Liver (tissue), 9 donors: ENCODE results near the gene TNIP1. TPM values are rescaled to one million over a fixed set of nuclear protein-coding genes. Genes with fewer than 3 reads are reported as not detected.

Source experiments
- DNase-seq: peaks from one replicate; pipeline ENCODE4 v3.0.0-alpha.2; 2017; ENCODE audit warnings: low spot score
- H3K27ac ChIP-seq, 2 donors: one replicate each; pipeline ENCODE4 v1.7.0; 2013; ENCODE audit warnings: inconsistent platforms in 2 of 2, low read length in 2 of 2, control low read depth in 1 of 2, low read depth in 1 of 2, mild to moderate bottlenecking in 1 of 2
- H3K27me3 ChIP-seq, 4 donors: one replicate each; pipeline versions ENCODE4 v1.6.1 to v1.7.0; 2013; ENCODE audit warnings: low read length in 3 of 4, inconsistent platforms in 1 of 4, mild to moderate bottlenecking in 1 of 4, moderate library complexity in 1 of 4; ENCODE audit not compliant: control insufficient read depth in 4 of 4, insufficient read depth in 4 of 4
- H3K36me3 ChIP-seq, 4 donors: one replicate each; pipeline versions ENCODE4 v1.6.1 to v1.7.0; 2013; ENCODE audit warnings: low read length in 3 of 4, mild to moderate bottlenecking in 3 of 4, low read depth in 1 of 4, moderate library complexity in 1 of 4; ENCODE audit not compliant: control insufficient read depth in 4 of 4, insufficient read depth in 3 of 4
- H3K4me1 ChIP-seq, 4 donors: one replicate each; pipeline versions ENCODE4 v1.6.1 to v1.7.0; 2013; ENCODE audit warnings: low read length in 3 of 4, mild to moderate bottlenecking in 3 of 4, moderate library complexity in 1 of 4; ENCODE audit not compliant: control insufficient read depth in 4 of 4, insufficient read depth in 4 of 4
- H3K4me3 ChIP-seq, 3 donors: one replicate each; pipeline versions ENCODE4 v1.6.1 to v1.7.0; 2013; ENCODE audit warnings: low read length in 3 of 3, control low read depth in 1 of 3, low read depth in 1 of 3, mild to moderate bottlenecking in 1 of 3
- H3K9ac ChIP-seq, 2 donors: one replicate each; pipeline ENCODE4 v1.7.0; 2013; ENCODE audit warnings: low read length in 2 of 2, mild to moderate bottlenecking in 2 of 2, moderate library complexity in 2 of 2, control low read depth in 1 of 2, low read depth in 1 of 2
- H3K9me3 ChIP-seq, 4 donors: one replicate each; pipeline versions ENCODE4 v1.6.1 to v1.7.0; 2013; ENCODE audit warnings: low read length in 3 of 4; ENCODE audit not compliant: control insufficient read depth in 4 of 4
- ATF3 ChIP-seq: IDR thresholded peaks from 2 replicates; pipeline ENCODE4 v1.6.1; 2016; ENCODE audit warnings: antibody characterized with exemption
- CTCF ChIP-seq: fragments of 150-350 bp; IDR thresholded peaks from 2 replicates; pipeline ENCODE4 v1.5.1; 2017; ENCODE audit warnings: improper control_type of control experiment, low read depth, low read length; ENCODE audit not compliant: missing input control
- EGR1 ChIP-seq, 2 donors: IDR thresholded peaks; 2 replicates each; pipeline ENCODE4 v1.6.1; 2016 to 2018; ENCODE audit warnings: antibody characterized with exemption in 2 of 2, low read depth in 2 of 2
- FOXA1 ChIP-seq: IDR thresholded peaks from 2 replicates; pipeline ENCODE4 v1.6.1; 2016; ENCODE audit warnings: antibody characterized with exemption
- FOXA2 ChIP-seq: IDR thresholded peaks from 2 replicates; pipeline ENCODE4 v1.6.1; 2016; ENCODE audit warnings: antibody characterized with exemption
- GABPA ChIP-seq, 2 donors: IDR thresholded peaks in 1 of 2; conservative IDR thresholded peaks in 1 of 2; 2 replicates each; pipeline ENCODE4 v1.6.1; 2016; ENCODE audit warnings: antibody characterized with exemption in 2 of 2, mild to moderate bottlenecking in 1 of 2, moderate library complexity in 1 of 2
- HNF4A ChIP-seq, 2 donors: conservative IDR thresholded peaks; 2 replicates each; pipeline ENCODE4 v1.6.1; 2016; ENCODE audit warnings: antibody characterized with exemption in 2 of 2, mild to moderate bottlenecking in 2 of 2
- HNF4G ChIP-seq: IDR thresholded peaks from 2 replicates; pipeline ENCODE4 v1.6.1; 2016; ENCODE audit warnings: antibody characterized with exemption
- JUND ChIP-seq, 2 donors: IDR thresholded peaks; 2 replicates each; pipeline ENCODE4 v1.6.1; 2016; ENCODE audit warnings: antibody characterized with exemption in 2 of 2
- MAX ChIP-seq: IDR thresholded peaks from 2 replicates; pipeline ENCODE4 v1.6.1; 2016; ENCODE audit warnings: antibody characterized with exemption
- NR2F2 ChIP-seq: IDR thresholded peaks from 2 replicates; pipeline ENCODE4 v1.6.1; 2016; ENCODE audit warnings: antibody characterized with exemption
- RAD21 ChIP-seq, 2 donors: IDR thresholded peaks; 2 replicates each; pipeline ENCODE4 v1.6.1; 2016; ENCODE audit warnings: antibody characterized with exemption in 2 of 2, mild to moderate bottlenecking in 2 of 2
- REST ChIP-seq: IDR thresholded peaks from 2 replicates; pipeline ENCODE4 v1.6.1; 2016; ENCODE audit warnings: antibody characterized with exemption, mild to moderate bottlenecking
- RXRA ChIP-seq, 2 donors: IDR thresholded peaks; 2 replicates each; pipeline ENCODE4 v1.6.1; 2017 to 2018; ENCODE audit warnings: antibody characterized with exemption in 2 of 2, mild to moderate bottlenecking in 1 of 2
- SP1 ChIP-seq: IDR thresholded peaks from 2 replicates; pipeline ENCODE4 v1.6.1; 2018; ENCODE audit warnings: antibody characterized with exemption, mild to moderate bottlenecking
- TAF1 ChIP-seq: conservative IDR thresholded peaks from 2 replicates; pipeline ENCODE4 v1.6.1; 2016; ENCODE audit warnings: antibody characterized with exemption, mild to moderate bottlenecking
- YY1 ChIP-seq: IDR thresholded peaks from 2 replicates; pipeline ENCODE4 v1.6.1; 2016; ENCODE audit warnings: antibody characterized with exemption, mild to moderate bottlenecking
- ZBTB33 ChIP-seq: IDR thresholded peaks from 2 replicates; pipeline ENCODE4 v1.6.1; 2016; ENCODE audit warnings: antibody characterized with exemption
- WGBS: extraction: QIAGEN DNeasy Blood & Tissue Kit; methylation state at CpG from one replicate; pipeline ENCODE4 v1.1.7; 2013; 5-methylcytosine and 5-hydroxymethylcytosine counted together
- polyA plus RNA-seq, 2 donors: library from polyadenylated mRNA; stranded (reverse) in 1 of 2; unstranded in 1 of 2; fragments of 200-250 nt in 1 of 2; fragments of >200 nt in 1 of 2; fragmentation: Nextera tagmentation in 1 of 2; extraction: Ambion mirVana in 1 of 2; gene quantifications; one replicate each; pipeline versions ENCODE4 v1.2.1 to v1.2.3, GENCODE V29; 2013 to 2015
- total RNA-seq, 2 donors: library from RNA; depleted of rRNA; stranded (reverse); fragments of >200 nt; gene quantifications; one replicate each; pipeline ENCODE4 v1.2.3, GENCODE V29; 2014
- donor health status: healthy.
- donor health status: healthy.
- donor health status: healthy.
- donor health status: healthy.
- donor health status: healthy.

The TNIP1 gene
- total and polyA plus RNA-seq, 4 donors: 33.2 to 101 (median 48.0) TPM

GRCh38 chr5:151016700-151017099, 64.1 kb downstream of the TNIP1 start (continued):
- peak; percentile 94 for TF ChIP-seq MAX

GRCh38 chr5:151015974-151016587, 64.8 kb downstream of the TNIP1 start:
- Histone ChIP-seq H3K9ac (peak overlapping the region in 1 of 2 donors; percentile 0), H3K4me3 (no peak overlapping the region), H3K9me3 (no peaks in the 10 kb centered on the region), H3K27me3 (no peaks in the 10 kb centered on the region), H3K4me1 (peaks cover 13 to 44% (median 36%) of the 10 kb centered on the region in 4 donors), H3K27ac (peak overlapping the region; percentile 78 to 82), H3K36me3 (no peaks in the 10 kb centered on the region)
- no peak for DNase-seq
- TF ChIP-seq FOXA1 (no peak), NR2F2 (no peak)
- 81% methylated on average over 7 of the region's 7 CpGs for WGBS

GRCh38 chr5:151014680-151015343, 66.0 kb downstream of the TNIP1 start:
- 61% methylated on average over 4 of the region's 4 CpGs for WGBS
- H3K4me1 ChIP-seq: peaks cover 13 to 40% (median 35%) of the 10 kb centered on the region in 4 donors

More at GRCh38 chr5:151014680-151015343, 66.0 kb downstream of the TNIP1 start:
- no peak for DNase-seq
- no peaks in the 10 kb centered on the region for H3K9me3 ChIP-seq
- H3K4me3 ChIP-seq: no peak overlapping the region
- TF ChIP-seq HNF4G (peak; percentile 42), CTCF (no peak), MAX (peak; percentile 86), GABPA (IDR thresholded peaks at IDR 0.05 in 1 of 2, conservative IDR thresholded peaks at IDR 0.05 in 1 of 2) (peak in 1 of 2 donors; percentile 50), NR2F2 (no peak), TAF1 (no peak), SP1 (peak; percentile 90), REST (peak; percentile 76), YY1 (peak; percentile 52), FOXA2 (peak; percentile 68), RXRA (IDR thresholded peaks at IDR 0.05) (peak; percentile 81 to 94), ZBTB33 (peak; percentile 57), EGR1 (IDR thresholded peaks at IDR 0.05; ENCODE audit: low read depth in 2 of 2) (peak in 1 of 2 donors; percentile 73), JUND (IDR thresholded peaks at IDR 0.05) (peak in 1 of 2 donors; percentile 56), RAD21 (IDR thresholded peaks at IDR 0.05) (peak in 1 of 2 donors; percentile 17), ATF3 (no peak), FOXA1 (peak; percentile 66), HNF4A (conservative IDR thresholded peaks at IDR 0.05) (peak; percentile 84 to 88)
- H3K27ac ChIP-seq: peak overlapping the region; percentile 83 to 84
- no peaks in the 10 kb centered on the region for H3K27me3 ChIP-seq
- no peaks in the 10 kb centered on the region for H3K36me3 ChIP-seq
- H3K9ac ChIP-seq: no peak overlapping the region
